Measurements from ENCODE around the gene ANO10.

GRCh38 chr3:43640681-43641080 lies 18.9 kb upstream of the ANO10 start:
- TF ChIP-seq POLR2A (IDR thresholded peaks at IDR 0.05; ENCODE audit: low read depth, low read length) (no peak), TAF1 (IDR thresholded peaks at IDR 0.05; ENCODE audit: borderline replicate concordance, low read depth, low read length) (no peak), POLR2AphosphoS5 (IDR thresholded peaks at IDR 0.05; ENCODE audit: low read depth, low read length) (no peak)
